SK-N-SH treated with all-trans-retinoic acid at 6 μM for 48 hours (cell line): ENCODE data around the gene LRIG2.

ENCODE experiments used
- ARNTL ChIP-seq: fragments of 450-650 bp; formaldehyde crosslinking; IDR thresholded peaks from 2 replicates; pipeline ENCODE4 v1.5.0; 2020; ENCODE audit warnings: low read depth, mild to moderate bottlenecking, moderate library complexity, borderline replicate concordance
- BACH2 ChIP-seq: fragments of 250-450 bp; sonication (Bioruptor Pico); IDR thresholded peaks from 2 replicates; pipeline ENCODE4 v1.9.0; 2021; ENCODE audit warnings: mild to moderate bottlenecking, borderline replicate concordance
- PATZ1 ChIP-seq: fragments of 250-450 bp; sonication (Bioruptor Pico); IDR thresholded peaks from 2 replicates; pipeline ENCODE4 v1.8.0; 2020; ENCODE audit warnings: mild to moderate bottlenecking, moderate library complexity, borderline replicate concordance
- SNAI2 ChIP-seq: fragments of 250-450 bp; sonication (Bioruptor Pico); IDR thresholded peaks from 2 replicates; pipeline ENCODE4 v1.5.0; 2020; ENCODE audit warnings: mild to moderate bottlenecking, moderate library complexity
- ZFP30 ChIP-seq: fragments of 450-650 bp; formaldehyde crosslinking; IDR thresholded peaks from 2 replicates; pipeline ENCODE4 v1.5.0; 2022; ENCODE audit warnings: mild to moderate bottlenecking, moderate library complexity

- no peak for TF ChIP-seq PATZ1
- TF ChIP-seq ZFP30 (CRISPR knock-in tag), result no peak
- no peak for TF ChIP-seq ARNTL (CRISPR knock-in tag)
- TF ChIP-seq BACH2 (CRISPR knock-in tag), result no peak
- TF ChIP-seq SNAI2, result no peak
Observed at GRCh38 chr1:113040041-113040440, 33.0 kb upstream of the LRIG2 start.
